Smooth muscle cell of the brain vasculature (primary cell): ENCODE data around the gene VTI1A.

Experiments
- DNase-seq: peaks from one replicate; pipeline ENCODE4 v3.0.0-alpha.2; 2012; ENCODE audit warnings: low read depth, low spot score

VTI1A gene

DNA sequence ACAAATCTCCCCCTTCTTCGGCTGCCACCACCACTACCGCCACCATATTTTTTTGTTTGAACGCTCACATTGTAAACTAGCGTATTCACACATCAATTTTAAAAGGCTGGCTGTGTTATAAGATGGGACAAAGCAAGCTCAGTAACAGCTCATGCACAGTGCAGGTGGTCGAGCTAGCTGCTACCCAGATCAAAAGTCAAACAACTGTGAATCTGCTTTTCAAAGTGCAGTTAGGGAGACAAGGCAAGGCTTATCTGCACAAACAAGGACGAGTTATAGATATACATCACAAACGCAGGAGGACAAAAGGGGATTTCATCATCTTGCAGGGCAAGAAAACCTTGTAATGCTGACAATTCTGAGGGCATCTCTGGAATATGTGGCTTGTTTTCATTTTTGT lies 231.6 kb downstream of the VTI1A start:
- no peak for DNase-seq

- no peak for DNase-seq
Observed at GRCh38 chr10:112678987-112679386, 232.0 kb downstream of the VTI1A start.

DNA sequence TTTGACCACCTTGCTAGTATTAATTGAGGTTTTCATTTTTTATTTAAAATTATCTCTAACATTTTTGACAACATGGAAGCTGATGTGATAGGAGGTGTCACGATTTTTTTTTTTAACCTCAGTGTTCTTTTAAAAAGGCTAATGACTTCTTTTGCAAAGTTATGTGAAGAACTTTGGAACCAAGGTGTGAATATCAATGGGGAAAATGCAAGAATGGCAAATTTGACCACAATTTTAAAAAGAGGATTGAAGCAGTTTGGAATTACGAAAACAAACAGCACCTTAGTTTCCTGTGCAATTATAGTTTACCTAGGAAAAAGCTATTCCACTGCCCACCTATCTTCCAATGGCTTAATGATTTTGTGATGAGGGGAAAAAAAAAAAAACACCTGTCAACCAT lies 232.4 kb downstream of the VTI1A start:
- no peak for DNase-seq

GRCh38 chr10:112680586-112680985 lies 233.6 kb downstream of the VTI1A start:
- DNase-seq, result no peak

- DNase-seq, result no peak
Observed at GRCh38 chr10:112687647-112688046, 240.6 kb downstream of the VTI1A start.

DNA sequence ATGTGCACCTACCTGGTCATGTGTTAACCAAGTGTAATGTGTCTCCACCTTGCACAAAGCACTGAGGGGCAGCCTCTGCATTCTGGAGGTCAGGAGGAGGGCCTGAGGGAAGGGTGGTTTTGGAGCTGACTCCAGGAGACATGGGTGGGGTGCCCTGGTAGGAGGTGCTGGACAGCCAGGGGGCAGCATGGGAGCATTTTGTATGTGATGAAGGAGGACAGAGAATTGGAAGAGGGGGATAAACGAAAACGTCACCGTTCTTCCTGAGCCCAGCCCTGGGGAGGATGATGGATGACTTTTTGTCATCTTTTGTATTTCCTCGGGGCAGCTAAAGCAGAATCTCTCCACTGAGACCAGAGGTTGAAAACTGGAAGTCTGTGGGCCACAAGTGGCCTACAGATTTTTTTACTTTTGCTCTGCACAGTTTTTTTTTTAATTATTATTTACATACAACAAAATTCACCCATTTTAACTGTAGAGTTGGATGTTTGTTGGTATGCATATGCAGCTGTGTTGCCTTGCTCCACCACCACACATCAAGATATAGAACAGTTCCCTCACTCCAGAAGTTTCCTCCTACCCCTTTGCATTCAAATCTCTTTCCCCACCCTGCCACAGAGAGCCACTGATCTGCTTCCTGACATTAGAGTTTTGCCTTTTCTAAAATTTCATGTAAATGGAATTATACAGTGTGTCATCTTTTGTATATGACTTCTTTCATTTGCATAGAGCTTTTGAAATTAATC lies 242.5 kb downstream of the VTI1A start:
- DNase-seq, result no peak

DNA sequence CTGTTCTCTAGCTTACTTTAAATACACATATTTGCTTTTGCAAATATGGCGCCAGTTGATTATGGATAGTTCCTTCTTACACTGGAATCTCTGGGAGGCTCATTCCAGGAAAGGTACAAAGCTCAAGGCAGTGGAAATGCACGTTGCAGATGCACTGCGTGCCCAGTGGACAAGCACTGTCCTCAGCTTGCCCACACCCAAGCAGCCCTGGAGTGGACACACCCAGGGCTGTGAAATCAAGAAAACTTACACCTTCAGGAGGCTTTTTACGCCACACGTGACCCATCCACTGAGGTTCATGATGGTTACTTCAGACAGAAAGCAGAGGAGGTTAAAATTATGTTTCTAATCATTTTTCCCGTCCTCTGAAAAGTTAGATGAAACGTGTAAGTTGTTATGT lies 248.5 kb downstream of the VTI1A start:
- no peak for DNase-seq

DNA sequence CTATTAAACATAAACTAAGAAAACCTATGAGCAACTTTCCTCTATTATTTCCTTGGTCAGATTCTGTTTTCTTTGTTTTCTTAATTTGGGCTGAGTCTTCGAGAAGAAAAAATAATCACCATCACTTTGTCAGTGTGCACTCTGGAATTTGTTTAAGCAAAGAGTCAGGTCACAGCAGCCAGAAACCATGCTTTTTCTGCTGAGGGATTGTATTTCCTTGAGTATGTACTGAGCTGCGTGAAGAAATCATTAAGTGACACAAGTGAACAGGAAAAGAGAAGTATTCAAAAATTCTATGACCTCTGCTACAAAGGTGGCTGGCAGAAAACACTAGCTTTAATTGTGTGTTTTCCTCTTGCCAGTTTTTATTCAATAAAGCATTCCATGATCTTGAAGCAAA lies 249.6 kb downstream of the VTI1A start:
- DNase-seq, result no peak

DNA sequence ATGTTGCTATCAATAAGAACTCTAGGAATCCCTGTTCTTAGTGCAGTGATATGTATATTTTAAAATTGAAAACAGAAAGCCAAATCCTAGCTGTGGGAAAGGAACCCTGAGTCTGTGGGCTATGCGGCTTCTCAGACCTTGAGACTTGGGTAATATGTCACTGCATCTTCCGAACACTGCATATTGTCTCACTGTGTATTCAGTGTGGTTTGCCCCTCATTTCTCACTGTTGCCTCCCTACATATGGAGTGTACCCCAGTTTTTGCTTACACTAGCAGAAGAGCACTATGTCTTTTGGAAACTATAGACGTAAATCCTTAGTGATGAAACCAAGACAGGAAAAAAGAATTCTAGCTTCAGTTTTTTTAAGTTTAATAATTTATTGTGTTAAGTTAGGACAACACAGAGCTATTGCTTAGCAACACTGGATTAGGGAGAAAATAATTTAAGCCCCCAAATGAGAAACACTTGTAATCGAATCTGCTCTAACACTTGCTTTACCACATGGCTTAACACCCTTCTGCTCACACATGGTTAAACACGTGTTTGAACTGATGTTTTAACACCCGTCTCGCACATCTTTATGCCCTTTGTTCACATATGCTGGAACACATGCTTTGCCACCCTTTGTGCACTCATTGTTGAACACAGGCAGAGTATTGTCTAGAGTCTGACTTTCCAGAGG lies 251.3 kb downstream of the VTI1A start:
- no peak for DNase-seq

GRCh38 chr10:112698818-112699164 lies 251.8 kb downstream of the VTI1A start:
- no peak for DNase-seq

DNA sequence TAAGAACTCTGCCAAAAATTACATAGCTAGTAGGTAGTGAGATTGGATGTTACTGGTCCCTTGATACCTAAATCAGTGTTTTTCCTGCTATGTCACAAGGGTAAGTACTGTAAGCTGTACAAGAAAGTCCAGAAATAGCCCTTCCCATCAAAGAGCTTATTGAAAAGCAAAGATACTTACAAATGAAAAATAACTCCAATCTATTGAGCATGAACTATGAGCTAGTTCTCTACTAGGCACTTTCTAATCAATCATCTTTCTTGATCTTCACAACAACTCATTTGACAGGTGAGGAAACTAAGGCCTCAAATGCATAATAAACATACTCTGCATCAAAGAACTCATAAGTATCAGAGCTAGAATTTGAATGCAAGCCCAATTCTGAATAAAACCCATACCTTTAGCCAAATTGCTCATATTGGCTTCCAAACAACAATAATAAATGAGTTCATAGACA lies 253.2 kb downstream of the VTI1A start:
- DNase-seq, result no peak

GRCh38 chr10:112701211-112701877 lies 254.3 kb downstream of the VTI1A start:
- DNase-seq, result no peak

DNA sequence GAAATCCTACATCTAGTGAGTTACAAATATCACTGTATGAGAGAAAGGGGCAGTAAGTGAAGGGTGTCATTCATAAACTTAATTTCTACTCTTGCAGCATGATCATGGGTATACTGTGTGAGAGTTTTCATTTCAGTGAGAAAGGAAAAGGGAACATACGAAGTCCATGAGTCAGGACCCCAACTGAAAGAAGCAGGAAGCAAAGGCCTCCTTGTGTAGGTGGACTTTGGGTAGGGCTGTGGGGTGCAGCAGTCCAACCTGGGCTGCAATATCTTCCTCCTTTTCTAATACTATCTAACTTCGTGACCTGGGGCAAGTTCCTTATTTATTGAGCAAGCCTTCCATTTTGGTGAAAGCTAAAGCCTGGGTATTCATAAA lies 254.9 kb downstream of the VTI1A start:
- no peak for DNase-seq

DNA sequence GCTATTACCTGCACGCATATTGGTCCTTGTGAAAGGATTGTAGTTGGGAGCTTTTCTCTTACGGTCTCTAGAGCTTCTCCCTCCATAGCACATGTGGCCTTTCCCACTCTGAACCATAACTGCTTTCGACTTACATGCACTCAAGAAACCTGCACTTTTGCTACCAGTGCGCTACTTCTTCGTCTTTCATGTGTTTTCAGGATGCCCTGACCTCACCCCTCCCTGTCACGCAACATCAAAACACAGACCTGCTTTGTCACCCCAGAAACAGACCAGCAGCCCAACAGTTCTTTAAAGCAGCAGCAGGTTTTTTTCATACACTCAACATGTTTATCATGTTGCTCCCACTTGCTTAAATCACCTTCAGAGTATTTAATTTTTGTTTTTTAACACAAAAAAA lies 259.6 kb downstream of the VTI1A start:
- DNase-seq, result no peak

DNA sequence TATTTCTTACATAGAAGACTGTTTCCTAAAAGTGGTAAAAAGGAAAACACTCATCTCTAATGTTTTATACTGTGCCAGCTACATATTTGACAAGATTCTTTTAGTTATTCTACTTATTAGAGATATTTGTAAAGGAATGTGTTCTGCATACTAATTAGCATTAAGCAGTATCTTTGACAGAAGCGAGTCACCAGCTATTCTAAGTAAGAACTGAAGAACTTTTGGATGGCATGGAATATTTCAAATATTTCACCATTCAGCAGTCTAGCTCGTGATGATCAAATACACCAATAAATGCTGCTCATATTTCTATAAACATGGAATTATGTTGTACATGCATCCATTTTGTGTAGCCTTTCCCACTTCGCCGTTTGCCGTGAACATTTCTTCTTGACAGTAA lies 261.4 kb downstream of the VTI1A start:
- no peak for DNase-seq

DNA sequence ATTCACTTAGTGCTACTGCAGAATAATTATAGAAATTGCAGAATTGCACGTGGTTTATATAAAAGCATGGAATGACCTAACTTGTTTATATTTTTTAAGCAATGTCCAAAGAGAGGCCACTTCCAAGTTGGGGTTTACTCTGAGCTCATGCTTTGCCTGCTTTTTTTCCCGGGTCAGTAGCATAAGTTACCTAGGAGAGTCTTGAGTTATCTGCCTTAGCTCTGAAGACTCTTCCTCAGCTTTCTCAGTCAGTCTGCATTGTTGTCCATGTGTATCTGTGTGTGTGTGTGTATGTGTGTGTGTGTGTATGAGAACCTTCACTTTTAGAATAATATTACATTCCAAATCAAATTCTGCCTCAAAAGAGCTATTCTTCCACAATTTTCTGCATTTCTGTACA lies 263.5 kb downstream of the VTI1A start:
- no peak for DNase-seq

DNA sequence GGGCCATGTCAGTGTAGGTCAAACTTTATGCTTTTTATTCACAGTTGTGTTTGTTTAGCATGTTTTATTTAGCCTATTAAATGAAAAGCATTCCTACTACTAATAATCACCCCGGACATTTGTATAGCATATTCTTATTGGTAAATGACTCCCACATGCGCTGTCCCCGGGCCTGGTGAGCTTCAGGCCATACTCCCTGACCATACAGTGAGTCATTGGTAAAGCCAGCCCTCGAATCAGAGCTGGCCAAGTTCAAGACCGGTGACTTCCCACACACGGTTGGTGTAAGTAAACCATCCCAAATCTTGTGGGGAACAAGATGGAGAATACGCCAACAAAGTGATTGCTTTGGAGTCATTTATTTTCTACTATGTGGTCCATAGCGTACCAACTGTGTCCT lies 264.4 kb downstream of the VTI1A start:
- no peak for DNase-seq

DNA sequence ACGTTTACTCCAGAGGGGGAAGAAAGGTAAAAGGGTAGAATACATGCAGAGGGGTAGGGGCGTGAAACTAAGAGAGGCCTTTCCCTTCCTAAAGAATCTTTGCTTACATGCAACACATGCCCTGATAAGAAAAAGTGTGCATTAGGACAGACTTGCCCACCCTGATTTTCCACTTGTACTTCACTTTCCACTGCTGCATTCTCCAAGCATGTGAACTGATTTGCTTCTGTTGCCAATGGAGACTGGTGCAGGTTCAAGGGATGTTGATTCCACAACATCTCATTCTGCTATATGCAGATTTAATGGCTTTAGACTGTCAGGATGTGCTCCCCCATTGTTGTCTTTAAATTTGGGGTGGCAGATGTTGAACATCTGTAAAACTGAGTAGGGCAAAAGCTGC lies 265.5 kb downstream of the VTI1A start:
- DNase-seq, result no peak

DNA sequence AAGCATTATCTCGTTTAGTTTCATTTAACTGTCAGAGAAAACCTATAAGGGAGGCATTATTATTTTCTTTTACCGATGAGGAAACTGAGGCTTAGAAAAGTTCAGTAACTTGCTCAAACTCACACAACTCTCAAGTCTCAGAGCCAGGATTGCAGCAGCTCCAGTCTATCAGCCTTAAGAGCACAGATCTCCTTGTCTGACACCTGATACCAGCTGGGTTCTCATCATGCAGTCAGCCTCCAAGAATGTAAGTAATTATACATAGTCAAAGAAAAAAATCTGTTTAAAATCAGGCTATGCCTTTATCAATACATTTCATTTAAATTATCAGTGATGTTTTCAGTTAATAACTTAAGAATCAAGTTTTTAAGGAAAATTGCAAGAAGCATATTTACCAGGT lies 266.4 kb downstream of the VTI1A start:
- no peak for DNase-seq

GRCh38 chr10:112715581-112715980 lies 268.6 kb downstream of the VTI1A start:
- DNase-seq, result no peak

GRCh38 chr10:112716076-112716475 lies 269.1 kb downstream of the VTI1A start:
- DNase-seq, result no peak

- peak; percentile 28 for DNase-seq
Observed at GRCh38 chr10:112716924-112717413, 270.0 kb downstream of the VTI1A start.

GRCh38 chr10:112720178-112720577 lies 273.2 kb downstream of the VTI1A start:
- no peak for DNase-seq
